BE2C (cell line): Measurements from ENCODE around the gene PSMG4.
A peak's percentile ranks its signal among the peaks of the same experiment; 100 is the strongest.
"Not testable (repeated sequence)": the region's sequence is repeated elsewhere in the genome, so short reads cannot be mapped to it uniquely, and the experiment has no call there.

Source experiments
- DNase-seq: peaks from one replicate; pipeline ENCODE4 v3.0.0-alpha.2; 2020
- H3K27me3 ChIP-seq: fragments of 250-450 bp; sonication (Bioruptor Pico); 2 replicates; pipeline ENCODE4 v1.5.1; 2020; ENCODE audit warnings: mild to moderate bottlenecking
- H3K36me3 ChIP-seq: fragments of 250-450 bp; sonication (Bioruptor Pico); 2 replicates; pipeline ENCODE4 v1.5.1; 2020; ENCODE audit warnings: mild to moderate bottlenecking
- H3K4me1 ChIP-seq: fragments of 250-450 bp; sonication (Bioruptor Pico); 2 replicates; pipeline ENCODE4 v1.5.1; 2020
- H3K4me3 ChIP-seq: 2 replicates; pipeline ENCODE4 v1.5.1; 2011; ENCODE audit warnings: low read depth, low read length
- H3K9me3 ChIP-seq: fragments of 250-450 bp; sonication (Bioruptor Pico); 2 replicates; pipeline ENCODE4 v1.5.1; 2020
- TF ChIP-seq, protein P1 (sequence below): IDR thresholded peaks from 2 replicates; pipeline ENCODE4 v1.5.1; 2012; ENCODE audit warnings: mild to moderate bottlenecking, low read depth, low read length

PSMG4 gene

DNA sequence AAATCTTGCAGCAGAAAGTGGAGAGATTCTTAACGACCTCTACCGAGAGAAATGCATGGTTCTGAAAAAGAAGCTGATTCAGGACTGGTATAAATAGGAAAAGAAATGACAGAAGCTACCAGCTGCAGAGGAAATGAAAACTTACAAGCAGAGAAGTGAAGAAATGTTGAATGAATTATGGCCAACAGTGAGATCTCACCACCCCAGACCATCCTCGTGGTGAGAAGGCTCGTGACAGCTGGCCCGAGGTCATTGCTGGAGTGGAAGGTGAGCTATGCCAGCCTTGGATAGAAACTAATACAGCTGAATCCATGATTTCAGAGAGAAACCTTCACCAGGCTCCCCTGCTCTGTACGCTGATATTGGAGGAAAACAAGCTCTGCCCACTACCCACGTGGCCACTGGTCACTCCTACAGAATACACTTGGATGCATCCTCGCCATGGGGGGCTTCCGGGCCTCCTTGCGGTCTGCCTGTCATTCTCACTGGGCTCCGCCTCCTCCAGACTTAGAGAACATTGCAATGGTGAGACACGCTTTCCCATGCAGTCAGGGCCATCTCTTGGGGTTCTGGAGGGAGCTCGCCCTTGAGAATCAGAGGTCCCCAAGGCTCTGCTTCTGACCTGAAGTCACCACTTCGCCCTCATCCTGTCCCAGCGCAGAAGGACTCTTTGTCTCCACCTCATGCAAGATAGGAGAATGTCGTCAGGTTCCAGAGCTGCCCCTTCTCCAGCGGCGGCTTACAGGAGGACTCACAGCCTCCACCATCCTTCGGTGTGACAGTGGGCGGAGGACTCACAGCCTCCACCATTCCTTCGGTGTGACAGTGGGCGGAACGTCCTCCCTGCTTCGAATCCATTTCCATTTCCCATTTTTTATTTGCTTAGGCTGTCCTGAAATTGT lies 20.7 kb upstream of the PSMG4 start:
- Histone ChIP-seq H3K4me3 (no peak overlapping the region), H3K36me3 (no peaks in the 10 kb centered on the region), H3K9me3 (no peaks in the 10 kb centered on the region), H3K27me3 (no peaks in the 10 kb centered on the region), H3K4me1 (peaks cover 7% of the 10 kb centered on the region)
- DNase-seq: no peak
- TF ChIP-seq, protein P1, sequence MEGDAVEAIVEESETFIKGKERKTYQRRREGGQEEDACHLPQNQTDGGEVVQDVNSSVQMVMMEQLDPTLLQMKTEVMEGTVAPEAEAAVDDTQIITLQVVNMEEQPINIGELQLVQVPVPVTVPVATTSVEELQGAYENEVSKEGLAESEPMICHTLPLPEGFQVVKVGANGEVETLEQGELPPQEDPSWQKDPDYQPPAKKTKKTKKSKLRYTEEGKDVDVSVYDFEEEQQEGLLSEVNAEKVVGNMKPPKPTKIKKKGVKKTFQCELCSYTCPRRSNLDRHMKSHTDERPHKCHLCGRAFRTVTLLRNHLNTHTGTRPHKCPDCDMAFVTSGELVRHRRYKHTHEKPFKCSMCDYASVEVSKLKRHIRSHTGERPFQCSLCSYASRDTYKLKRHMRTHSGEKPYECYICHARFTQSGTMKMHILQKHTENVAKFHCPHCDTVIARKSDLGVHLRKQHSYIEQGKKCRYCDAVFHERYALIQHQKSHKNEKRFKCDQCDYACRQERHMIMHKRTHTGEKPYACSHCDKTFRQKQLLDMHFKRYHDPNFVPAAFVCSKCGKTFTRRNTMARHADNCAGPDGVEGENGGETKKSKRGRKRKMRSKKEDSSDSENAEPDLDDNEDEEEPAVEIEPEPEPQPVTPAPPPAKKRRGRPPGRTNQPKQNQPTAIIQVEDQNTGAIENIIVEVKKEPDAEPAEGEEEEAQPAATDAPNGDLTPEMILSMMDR: no peak

DNA sequence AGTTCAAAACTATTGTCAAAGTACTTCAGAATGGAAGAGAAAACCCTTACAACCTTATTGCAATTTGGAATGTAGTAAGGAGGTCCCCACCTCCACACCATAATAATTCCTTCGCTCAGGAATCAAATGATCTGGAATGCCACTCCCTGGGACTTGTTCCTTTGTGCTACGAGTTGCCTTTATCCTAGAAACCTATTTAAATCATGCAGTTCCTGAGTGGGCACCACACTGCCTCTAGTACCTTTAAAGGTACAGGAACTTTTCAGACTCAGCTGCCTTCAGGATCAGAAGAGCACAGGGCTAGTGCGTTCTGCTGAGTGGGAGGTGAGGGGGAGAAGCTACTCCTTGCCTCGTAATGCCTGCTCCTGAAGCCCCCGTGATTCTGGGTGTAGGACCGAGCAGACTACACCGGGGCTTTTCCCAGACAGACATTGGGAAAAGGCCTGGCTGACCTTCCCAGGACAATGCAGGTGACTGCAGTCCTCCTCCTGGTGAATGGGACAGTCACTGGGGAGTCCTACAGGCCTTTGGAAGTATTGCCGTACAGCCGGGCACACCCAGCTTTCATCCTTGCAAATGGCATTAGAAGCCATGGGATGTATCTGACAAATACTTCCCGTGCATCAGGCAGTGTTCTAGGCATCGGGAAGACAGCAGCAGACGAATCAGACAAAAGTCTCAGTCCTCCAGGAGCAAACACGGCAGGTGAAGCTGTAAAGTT lies 19.5 kb upstream of the PSMG4 start:
- no peaks in the 10 kb centered on the region for H3K27me3 ChIP-seq
- TF ChIP-seq, protein P1: peak; percentile 41
- peak; percentile 24 for DNase-seq
- H3K36me3 ChIP-seq: no peaks in the 10 kb centered on the region
- H3K4me1 ChIP-seq: no peaks in the 10 kb centered on the region
- no peaks in the 10 kb centered on the region for H3K9me3 ChIP-seq
- H3K4me3 ChIP-seq: no peak overlapping the region

DNA sequence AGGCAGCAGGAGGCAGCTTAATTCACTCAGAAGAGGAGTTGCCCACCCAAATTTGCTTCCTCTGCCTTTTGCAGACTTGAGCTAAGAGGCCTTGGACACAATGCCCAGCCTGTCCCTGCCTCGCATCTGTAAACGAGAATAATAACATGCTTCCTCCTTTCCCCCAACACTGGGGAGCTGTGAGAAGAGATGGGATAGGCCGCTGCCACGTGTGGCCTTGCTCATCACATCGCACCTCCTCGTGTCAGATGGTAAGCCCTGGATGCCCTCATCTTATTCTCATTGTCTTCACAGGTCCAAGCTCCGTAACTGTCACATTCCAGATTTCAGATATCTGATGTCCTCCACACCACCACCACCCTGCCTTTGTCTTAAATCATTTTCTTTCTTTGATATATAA lies 18.2 kb upstream of the PSMG4 start:
- H3K9me3 ChIP-seq: no peaks in the 10 kb centered on the region
- no peak overlapping the region for H3K4me3 ChIP-seq
- H3K36me3 ChIP-seq: no peaks in the 10 kb centered on the region
- no peaks in the 10 kb centered on the region for H3K27me3 ChIP-seq
- H3K4me1 ChIP-seq: no peaks in the 10 kb centered on the region
- TF ChIP-seq, protein P1: no peak
- DNase-seq: no peak

DNA sequence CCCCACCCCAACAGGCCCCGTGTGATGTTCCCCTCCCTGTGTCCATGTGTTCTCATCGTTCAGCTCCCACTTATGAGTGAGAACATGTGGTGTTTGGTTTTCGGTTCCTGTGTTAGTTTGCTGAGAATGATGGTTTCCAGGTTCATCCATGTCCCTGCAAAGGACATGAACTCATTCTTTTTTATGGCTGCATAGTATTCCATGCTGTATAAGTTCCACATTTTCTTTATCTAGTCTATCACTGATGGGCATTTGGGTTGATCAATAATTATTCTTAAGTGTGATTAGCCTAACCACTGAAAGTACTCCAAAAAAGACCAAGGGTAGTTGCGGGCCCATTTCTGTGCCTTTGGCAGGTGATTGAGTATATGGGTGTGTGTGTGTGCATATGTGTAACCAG lies 17.0 kb upstream of the PSMG4 start:
- not testable (repeated sequence) for H3K4me3 ChIP-seq, H3K9me3 ChIP-seq, H3K4me1 ChIP-seq, DNase-seq, H3K36me3 ChIP-seq, H3K27me3 ChIP-seq

DNA sequence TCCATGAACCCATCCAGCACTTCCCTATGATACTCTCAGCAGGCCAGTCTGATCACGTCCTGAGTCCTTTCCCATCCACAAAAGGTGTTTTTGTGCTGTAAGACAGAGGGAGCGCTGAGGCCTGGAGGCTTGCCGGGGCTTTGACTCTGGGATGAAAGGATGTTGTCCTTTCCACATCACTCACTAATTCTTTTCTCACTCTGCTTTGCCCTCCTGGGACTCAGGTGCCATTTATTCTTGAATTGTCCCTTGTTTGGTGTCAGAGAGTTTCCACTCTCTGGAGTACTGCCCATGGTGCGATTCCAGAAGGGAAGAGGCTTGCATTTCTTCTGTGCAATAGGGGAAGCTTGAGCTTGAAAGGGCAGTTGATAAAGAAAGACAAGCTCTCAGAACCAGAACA lies 16.0 kb upstream of the PSMG4 start:
- Histone ChIP-seq H3K4me1 (no peaks in the 10 kb centered on the region), H3K27me3 (no peaks in the 10 kb centered on the region), H3K36me3 (no peaks in the 10 kb centered on the region), H3K4me3 (no peak overlapping the region), H3K9me3 (no peaks in the 10 kb centered on the region)
- DNase-seq: no peak
- TF ChIP-seq, protein P1: no peak

DNA sequence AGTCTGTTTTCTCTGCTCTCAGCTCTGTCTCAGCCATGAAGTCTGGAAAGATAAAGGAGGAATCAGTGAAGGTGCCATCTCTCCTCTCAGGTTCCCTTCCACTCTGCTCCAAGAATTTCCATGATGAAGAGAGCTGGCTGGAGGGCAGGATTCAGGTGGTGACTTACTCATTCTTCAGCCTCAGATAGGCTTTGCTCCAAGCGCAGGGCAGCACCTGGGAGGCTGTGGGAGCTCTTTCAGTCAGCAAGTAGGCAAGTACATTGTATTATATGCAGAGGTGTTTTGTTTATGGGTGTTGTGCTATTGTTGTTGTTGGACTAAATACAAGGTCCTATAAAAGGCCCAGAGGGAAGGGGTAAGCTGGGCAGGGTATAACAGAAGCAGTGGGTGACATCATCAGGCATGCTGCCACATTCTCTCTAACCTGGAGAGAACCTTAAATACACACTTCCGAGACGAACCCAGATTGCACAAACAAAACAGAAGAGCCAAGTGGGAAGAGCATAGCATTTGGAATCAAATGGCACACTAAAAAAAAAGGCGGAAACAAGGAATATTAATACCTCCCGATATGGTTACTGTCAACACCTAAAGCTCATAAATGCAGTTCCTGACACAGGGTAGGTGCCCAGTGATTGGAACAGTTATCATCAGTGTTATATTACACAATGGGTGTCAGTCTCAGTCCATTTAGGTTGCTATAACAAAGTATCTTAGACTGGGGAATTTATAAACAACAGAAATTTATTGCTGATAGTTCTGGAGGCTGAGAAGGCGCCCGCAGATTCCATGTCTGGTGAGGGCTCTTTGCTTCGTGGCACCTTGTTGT lies 14.5 kb upstream of the PSMG4 start:
- no peak for DNase-seq
- Histone ChIP-seq H3K4me3 (no peak overlapping the region), H3K4me1 (peaks cover 8% of the 10 kb centered on the region), H3K27me3 (no peaks in the 10 kb centered on the region), H3K36me3 (no peaks in the 10 kb centered on the region), H3K9me3 (no peaks in the 10 kb centered on the region)
- TF ChIP-seq, protein P1: no peak

DNA sequence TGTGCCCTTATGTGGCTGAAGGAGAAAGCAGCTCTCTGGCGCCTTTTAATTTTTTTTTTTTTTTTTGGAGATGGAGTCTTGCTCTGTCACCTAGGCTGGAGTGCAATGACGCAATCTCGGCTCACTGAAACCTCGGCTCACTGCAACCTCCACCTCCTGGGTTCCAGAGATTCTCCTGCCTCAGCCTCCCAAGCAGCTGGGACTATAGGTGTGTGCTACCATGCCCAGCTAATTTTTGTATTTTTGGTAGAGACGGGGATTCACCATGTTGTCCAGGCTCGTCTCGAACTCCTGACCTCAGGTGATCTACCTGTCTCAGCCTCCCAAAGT lies 13.9 kb upstream of the PSMG4 start:
- H3K4me3 ChIP-seq, H3K27me3 ChIP-seq, DNase-seq, H3K36me3 ChIP-seq, H3K4me1 ChIP-seq, H3K9me3 ChIP-seq: not testable (repeated sequence)
